D721Med (cell line): ENCODE measurements around the gene CHFR.
"Not testable (repeated sequence)": the region's sequence is repeated elsewhere in the genome, so short reads cannot be mapped to it uniquely, and the experiment has no call there.

Source experiments
- DNase-seq: peaks from one replicate; pipeline ENCODE4 v3.0.0; 2011; ENCODE audit warnings: low spot score; ENCODE audit not compliant: insufficient read length
- FAIRE-seq: peaks from 2 replicates; lab custom pipeline; 2011; peaks lifted over from hg19 to GRCh38; lab: Jason Lieb, UNC
- CTCF ChIP-seq: IDR thresholded peaks from 2 replicates; pipeline ENCODE4 v1.5.1; 2012; ENCODE audit warnings: mild to moderate bottlenecking, control low read depth; ENCODE audit not compliant: insufficient read depth; ENCODE audit errors: missing control alignments

The CHFR gene

GRCh38 chr12:132839558-132840235, 47.7 kb downstream of the CHFR start:
- no peak for TF ChIP-seq CTCF
- FAIRE-seq (no peak), DNase-seq (no peak)

GRCh38 chr12:132838410-132839080, 48.9 kb downstream of the CHFR start:
- FAIRE-seq = no peak
- TF ChIP-seq CTCF = no peak
- no peak for DNase-seq

- peak; percentile 57 for DNase-seq
- FAIRE-seq = no peak
- no peak for TF ChIP-seq CTCF
Measured at GRCh38 chr12:132837693-132838409, 49.6 kb downstream of the CHFR start.

GRCh38 chr12:132836795-132837331, 50.5 kb downstream of the CHFR start:
- no peak for DNase-seq
- no peak for FAIRE-seq
- no peak for TF ChIP-seq CTCF

GRCh38 chr12:132836230-132836629, 51.2 kb downstream of the CHFR start:
- FAIRE-seq, DNase-seq: not testable (repeated sequence)

GRCh38 chr12:132835076-132836025, 52.1 kb downstream of the CHFR start:
- FAIRE-seq = no peak
- no peak for DNase-seq
- TF ChIP-seq CTCF = no peak
